ENCODE results near the gene HSPA1A.

DNA sequence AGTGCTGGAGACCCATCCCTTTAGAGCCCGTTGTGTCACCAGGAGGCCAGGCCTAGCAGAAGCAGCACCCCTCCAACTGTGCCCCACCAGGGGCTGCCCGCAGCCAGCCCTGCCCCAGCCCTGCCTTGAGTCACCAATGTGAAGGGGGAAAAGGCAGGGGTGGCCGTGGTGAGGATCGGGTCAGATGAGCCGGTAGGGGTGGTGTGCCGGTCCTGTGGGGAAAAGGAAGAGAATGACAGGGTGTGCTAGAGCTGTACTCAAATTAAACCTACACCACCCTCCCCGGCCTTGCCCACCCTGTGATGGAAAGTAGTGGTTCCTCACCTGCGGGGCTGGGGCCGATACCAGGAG is 49.8 kb upstream of the HSPA1A start:
- TF ChIP-seq, protein P1, sequence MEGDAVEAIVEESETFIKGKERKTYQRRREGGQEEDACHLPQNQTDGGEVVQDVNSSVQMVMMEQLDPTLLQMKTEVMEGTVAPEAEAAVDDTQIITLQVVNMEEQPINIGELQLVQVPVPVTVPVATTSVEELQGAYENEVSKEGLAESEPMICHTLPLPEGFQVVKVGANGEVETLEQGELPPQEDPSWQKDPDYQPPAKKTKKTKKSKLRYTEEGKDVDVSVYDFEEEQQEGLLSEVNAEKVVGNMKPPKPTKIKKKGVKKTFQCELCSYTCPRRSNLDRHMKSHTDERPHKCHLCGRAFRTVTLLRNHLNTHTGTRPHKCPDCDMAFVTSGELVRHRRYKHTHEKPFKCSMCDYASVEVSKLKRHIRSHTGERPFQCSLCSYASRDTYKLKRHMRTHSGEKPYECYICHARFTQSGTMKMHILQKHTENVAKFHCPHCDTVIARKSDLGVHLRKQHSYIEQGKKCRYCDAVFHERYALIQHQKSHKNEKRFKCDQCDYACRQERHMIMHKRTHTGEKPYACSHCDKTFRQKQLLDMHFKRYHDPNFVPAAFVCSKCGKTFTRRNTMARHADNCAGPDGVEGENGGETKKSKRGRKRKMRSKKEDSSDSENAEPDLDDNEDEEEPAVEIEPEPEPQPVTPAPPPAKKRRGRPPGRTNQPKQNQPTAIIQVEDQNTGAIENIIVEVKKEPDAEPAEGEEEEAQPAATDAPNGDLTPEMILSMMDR (IDR thresholded peaks at IDR 0.05): no peak
- no peak for TF ChIP-seq POLR2A (IDR thresholded peaks at IDR 0.05)
